Endothelial cell of umbilical vein (primary cell): ENCODE results near the gene HTRA2. TPM values are rescaled to one million over a fixed set of nuclear protein-coding genes. Genes with fewer than 3 reads are reported as not detected.

Source experiments
- BruUV-seq: library from RNA; stranded (reverse); fragments of 400-500 nt; replicated peaks from 2 replicates; lab custom pipeline; 2021; lab: Mats Ljungman, UMichigan
- CTCF ChIA-PET: fragments of 300-600, 350-600 bp; sonication (Branson Sonifier 250); formaldehyde crosslinking; loops from one replicate; lab custom pipeline; 2021; ENCODE audit warnings: antibody characterized with exemption, inconsistent platforms; lab: Charles Lee
- POLR2A ChIA-PET: fragments of 300-600, 350-600 bp; sonication (Branson Sonifier 250); formaldehyde crosslinking; loops from one replicate; lab custom pipeline; 2021; ENCODE audit warnings: antibody characterized with exemption, inconsistent platforms; lab: Charles Lee
- DNase-seq: peaks from one replicate; pipeline ENCODE4 v3.0.0-alpha.2; 2011; ENCODE audit warnings: low read depth, low spot score
- FAIRE-seq: peaks from 2 replicates; lab custom pipeline; 2011; peaks lifted over from hg19 to GRCh38; lab: Jason Lieb, UNC
- H2AFZ ChIP-seq: 2 replicates; pipeline ENCODE4 v1.6.0; 2012; ENCODE audit warnings: low read depth, low read length, control low read depth, inconsistent platforms
- H3K27ac ChIP-seq: 2 replicates; pipeline ENCODE4 v1.5.1; 2011; ENCODE audit warnings: low read depth, mild to moderate bottlenecking, control low read depth, low read length, moderate library complexity; ENCODE audit not compliant: insufficient read depth
- H3K27me3 ChIP-seq, 2 experiments: 2 replicates each; pipeline versions ENCODE4 v1.6.0 to v1.6.1; 2011; ENCODE audit warnings: low read length in 2 of 2, mixed read lengths in 1 of 2; ENCODE audit not compliant: control insufficient read depth in 2 of 2, insufficient read depth in 2 of 2
- H3K36me3 ChIP-seq, 2 experiments: 2 replicates in 1 of 2; 3 replicates in 1 of 2; pipeline ENCODE4 v1.5.1; 2011; ENCODE audit warnings: low read length in 2 of 2, mild to moderate bottlenecking in 1 of 2, moderate library complexity in 1 of 2; ENCODE audit not compliant: control insufficient read depth in 2 of 2, insufficient read depth in 2 of 2; ENCODE audit errors: extremely low read depth in 1 of 2
- H3K4me1 ChIP-seq: 3 replicates; pipeline ENCODE4 v1.5.1; 2011; ENCODE audit warnings: mild to moderate bottlenecking, low read length; ENCODE audit not compliant: control insufficient read depth, insufficient read depth; ENCODE audit errors: extremely low read depth
- H3K4me2 ChIP-seq: 2 replicates; pipeline ENCODE4 v1.6.1; 2011; ENCODE audit warnings: low read length, control low read depth, mixed read lengths; ENCODE audit not compliant: insufficient read depth
- H3K4me3 ChIP-seq, 3 experiments: fragments of 200-600 bp in 1 of 3; sonication (generic), shearing (Covaris generic) in 1 of 3; replicated peaks in 1 of 3; 2 replicates each; pipeline ENCODE4 v1.5.1; 2011 to 2016; ENCODE audit warnings: control low read depth in 3 of 3, low read length in 3 of 3, mild to moderate bottlenecking in 2 of 3, inconsistent platforms in 1 of 3, low read depth in 1 of 3, moderate library complexity in 1 of 3; ENCODE audit not compliant: insufficient read depth in 1 of 3
- H3K79me2 ChIP-seq: 2 replicates; pipeline ENCODE4 v1.6.0; 2012; ENCODE audit warnings: low read length, inconsistent platforms; ENCODE audit not compliant: control insufficient read depth, insufficient read depth
- H3K9ac ChIP-seq: replicated peaks from 2 replicates; pipeline ENCODE3; 2011; ENCODE audit warnings: low read length, control low read depth; ENCODE audit not compliant: insufficient read depth; ENCODE audit errors: extremely low read depth
- H3K9me1 ChIP-seq: replicated peaks from 3 replicates; pipeline ENCODE4 v1.6.0; 2011; ENCODE audit warnings: mild to moderate bottlenecking, low read length; ENCODE audit not compliant: control insufficient read depth, insufficient read depth; ENCODE audit errors: extremely low read depth
- H3K9me3 ChIP-seq: replicated peaks from 2 replicates; pipeline ENCODE4 v1.5.1; 2012; ENCODE audit warnings: low read length, inconsistent platforms; ENCODE audit not compliant: control insufficient read depth, insufficient read depth
- H4K20me1 ChIP-seq: replicated peaks from 2 replicates; pipeline ENCODE3; 2011; ENCODE audit warnings: mild to moderate bottlenecking, low read length; ENCODE audit not compliant: control insufficient read depth, insufficient read depth; ENCODE audit errors: extremely low read depth
- FOS ChIP-seq: IDR thresholded peaks from 2 replicates; pipeline ENCODE4 v1.6.1; 2011; ENCODE audit warnings: mild to moderate bottlenecking, low read length, moderate library complexity, borderline replicate concordance; ENCODE audit not compliant: insufficient read depth
- GATA2 ChIP-seq: IDR thresholded peaks from 2 replicates; pipeline ENCODE4 v1.7.0; 2011; ENCODE audit warnings: low read depth, mild to moderate bottlenecking, moderate library complexity, mixed read lengths, low read length; ENCODE audit not compliant: insufficient read length, insufficient read depth
- JUN ChIP-seq: IDR thresholded peaks from 2 replicates; pipeline ENCODE4 v1.6.1; 2011; ENCODE audit warnings: borderline replicate concordance, low read depth; ENCODE audit not compliant: insufficient read length, insufficient read depth
- MYC ChIP-seq: IDR thresholded peaks from one replicate; pipeline ENCODE4 v1.6.1; 2011; ENCODE audit warnings: mild to moderate bottlenecking, low read depth, low read length
- POLR2AphosphoS5 ChIP-seq: IDR thresholded peaks from 2 replicates; pipeline ENCODE4 v1.6.1; 2012; ENCODE audit warnings: low read depth, mild to moderate bottlenecking, control low read depth, low read length, moderate library complexity; ENCODE audit not compliant: insufficient read depth
- dilution Hi-C: fragments of 300-500 bp; cut with MboI; formaldehyde crosslinking; loops from one replicate; pipeline ENCODE4 v1.15.0; 2019; ENCODE audit warnings: low sequenced_read_pairs; ENCODE audit not compliant: extremely low pct_ligation_motif_present
- intact Hi-C: fragments of 100-400 bp; cut with micrococcal nuclease; formaldehyde crosslinking; loops from one replicate; pipeline ENCODE4 v1.10.0; 2022
- polyA plus RNA-seq, 4 experiments: library from polyadenylated mRNA; depleted of rRNA in 3 of 4; stranded (reverse) in 3 of 4; unstranded in 1 of 4; fragments of >200 nt; gene quantifications; 2 replicates each; pipeline versions ENCODE4 v1.2.1 to v1.2.3, GENCODE V29; 2011 to 2012; ENCODE audit warnings: missing spikeins in 1 of 4
- total RNA-seq: library from RNA; stranded (reverse); gene quantifications from 2 replicates; pipeline ENCODE4 v1.2.3, GENCODE V29; 2021

Gene HTRA2
- total and polyA plus RNA-seq, 2 donors (not counting 3 experiments of a cell fraction or from before 2014, with no cell fraction given) = 34.3 to 54.1 TPM

GRCh38 chr2:74530239-74531187, 780 bp downstream of the HTRA2 start:
- Histone ChIP-seq H2AFZ (peak overlapping the region; percentile 37), H3K27me3 (no peaks in the 10 kb centered on the region), H3K4me3 (peak overlapping the region; percentile 77 to 90 (median 81)), H3K9me1 (no peaks in the 10 kb centered on the region), H3K79me2 (peaks cover 19% of the 10 kb centered on the region), H3K36me3 (peaks cover 6 to 26% of the 10 kb centered on the region in 2 experiments), H3K4me1 (peaks cover 20% of the 10 kb centered on the region), H3K27ac (peak overlapping the region; percentile 25), H3K4me2 (peak overlapping the region; percentile 67), H4K20me1 (no peaks in the 10 kb centered on the region), H3K9me3 (no peaks in the 10 kb centered on the region), H3K9ac (peak overlapping the region; percentile 78)
- intact Hi-C loops = loop anchor here (5.0 kb wide), 2 partner anchors 33 to 198 kb away; partner anchors contain the start of gene LBX2
- peak; percentile 34 for DNase-seq
- POLR2A ChIA-PET = interaction anchor here (1.0 kb wide), 1 partner anchor 72 kb away, joined by 3 read pairs; the partner anchor contains the start of gene WBP1
- CTCF ChIA-PET = interaction anchor here (1.3 to 5.2 kb wide), 8 partner anchors 23 to 195 kb away, joined by 3 to 82 read pairs (median 6); partner anchors contain the start of genes CCDC142, LBX2, PCGF1 and TTC31
- no TSS peak for BruUV-seq
- TF ChIP-seq MYC = no peak
- TF ChIP-seq GATA2 = no peak
- no peak for TF ChIP-seq POLR2AphosphoS5
- TF ChIP-seq FOS = no peak
- no peak for TF ChIP-seq JUN
- peak; percentile 59 for FAIRE-seq
- dilution Hi-C loops = no loop called here
